HepG2 (cell line): ENCODE measurements around the gene CD320. TPM values are rescaled to one million over a fixed set of nuclear protein-coding genes. Genes with fewer than 3 reads are reported as not detected.

Experiments
- CENPT ChIP-seq: sonication (generic); formaldehyde crosslinking; IDR thresholded peaks from 2 replicates; pipeline ENCODE4 v1.8.0; 2022; ENCODE audit warnings: low read depth, mild to moderate bottlenecking, moderate library complexity, missing genetic modification reagents
- HHEX ChIP-seq: IDR thresholded peaks from 2 replicates; pipeline ENCODE4 v1.6.1; 2016; ENCODE audit warnings: control low read depth
- MEF2D ChIP-seq: sonication (generic); formaldehyde crosslinking; IDR thresholded peaks from 2 replicates; pipeline ENCODE4 v1.5.1; 2020; ENCODE audit warnings: mild to moderate bottlenecking, missing genetic modification reagents
- MIXL1 ChIP-seq: IDR thresholded peaks from 2 replicates; pipeline ENCODE4 v1.6.1; 2016
- NCOA2 ChIP-seq: sonication (generic); formaldehyde crosslinking; IDR thresholded peaks from 2 replicates; pipeline ENCODE4 v1.8.0; 2022; ENCODE audit warnings: inconsistent platforms
- NR2F2 ChIP-seq: IDR thresholded peaks from 2 replicates; pipeline ENCODE4 v1.6.1; 2012; ENCODE audit warnings: low read depth, inconsistent platforms, borderline replicate concordance
- PAF1 ChIP-seq: IDR thresholded peaks from 2 replicates; pipeline ENCODE4 v1.6.1; 2016; ENCODE audit warnings: missing genetic modification reagents, missing compliant biosample characterization
- POLR2A ChIP-seq, 2 experiments: IDR thresholded peaks; 2 replicates each; pipeline ENCODE4 v1.6.1; 2011; ENCODE audit warnings: low read depth in 2 of 2, low read length in 2 of 2, mild to moderate bottlenecking in 1 of 2, moderate library complexity in 1 of 2; ENCODE audit not compliant: insufficient read depth in 1 of 2
- SETDB1 ChIP-seq: sonication (generic); formaldehyde crosslinking; IDR thresholded peaks from 2 replicates; pipeline ENCODE4 v1.5.1; 2020; ENCODE audit warnings: missing genetic modification reagents, mild to moderate bottlenecking, borderline replicate concordance
- SP4 ChIP-seq: sonication (generic); formaldehyde crosslinking; IDR thresholded peaks from 2 replicates; pipeline ENCODE4 v1.8.1; 2023; ENCODE audit warnings: mild to moderate bottlenecking, missing genetic modification reagents
- SRSF4 ChIP-seq: fragments of 200-400 bp; formaldehyde crosslinking; IDR thresholded peaks from one replicate; pipeline ENCODE4 v1.6.1; 2018; ENCODE audit warnings: mild to moderate bottlenecking, low read depth, low read length, moderate library complexity; ENCODE audit not compliant: poor library complexity, severe bottlenecking
- TRAFD1 ChIP-seq: sonication (generic); formaldehyde crosslinking; IDR thresholded peaks from 2 replicates; pipeline ENCODE4 v1.5.1; 2020; ENCODE audit warnings: missing genetic modification reagents, mild to moderate bottlenecking, borderline replicate concordance
- U2AF1 ChIP-seq: fragments of 200-400 bp; formaldehyde crosslinking; optimal IDR thresholded peaks from 2 replicates; pipeline ENCODE3; 2017; ENCODE audit warnings: mild to moderate bottlenecking, low read depth, low read length
- ZBTB7A ChIP-seq: sonication (generic); formaldehyde crosslinking; IDR thresholded peaks from 2 replicates; pipeline ENCODE4 v1.8.0; 2022; ENCODE audit warnings: mild to moderate bottlenecking, missing genetic modification reagents
- ZFP36 ChIP-seq: fragments of 150-350 bp; IDR thresholded peaks from 2 replicates; pipeline ENCODE4 v1.6.1; 2018; ENCODE audit warnings: borderline replicate concordance, low read length, low read depth; ENCODE audit not compliant: partially characterized antibody
- ZFP41 ChIP-seq: sonication (generic); formaldehyde crosslinking; IDR thresholded peaks from 2 replicates; pipeline ENCODE4 v1.4.0; 2020; ENCODE audit warnings: mild to moderate bottlenecking, missing genetic modification reagents, borderline replicate concordance
- ZFP91 ChIP-seq: sonication (generic); formaldehyde crosslinking; IDR thresholded peaks from 2 replicates; pipeline ENCODE4 v1.9.0; 2022; ENCODE audit warnings: missing genetic modification reagents, mild to moderate bottlenecking, borderline replicate concordance
- ZGPAT ChIP-seq: IDR thresholded peaks from 2 replicates; pipeline ENCODE4 v1.6.1; 2016; ENCODE audit warnings: mild to moderate bottlenecking
- ZNF124 ChIP-seq: sonication (generic); formaldehyde crosslinking; IDR thresholded peaks from 2 replicates; pipeline ENCODE4 v1.4.0; 2020; ENCODE audit warnings: missing genetic modification reagents
- ZNF205 ChIP-seq: IDR thresholded peaks from 2 replicates; pipeline ENCODE4 v1.6.1; 2018; ENCODE audit warnings: missing biosample characterization, missing genetic modification reagents
- ZNF331 ChIP-seq: sonication (generic); formaldehyde crosslinking; IDR thresholded peaks from 2 replicates; pipeline ENCODE4 v1.4.0; 2020; ENCODE audit warnings: missing genetic modification reagents
- ZNF510 ChIP-seq: sonication (generic); formaldehyde crosslinking; IDR thresholded peaks from 2 replicates; pipeline ENCODE4 v1.4.0; 2020; ENCODE audit warnings: low read depth, mild to moderate bottlenecking, missing genetic modification reagents
- ZNF839 ChIP-seq: sonication (generic); formaldehyde crosslinking; IDR thresholded peaks from 2 replicates; pipeline ENCODE4 v1.4.0; 2020; ENCODE audit warnings: missing genetic modification reagents, mild to moderate bottlenecking, borderline replicate concordance
- polyA plus RNA-seq, 8 experiments: library from polyadenylated mRNA; depleted of rRNA in 3 of 8; stranded (reverse) in 7 of 8; unstranded in 1 of 8; fragments of >200 nt; fragmentation: Illumina TruSeq in 4 of 8; extraction: Trizol in 4 of 8; gene quantifications; 2 replicates each; pipeline versions ENCODE4 v1.2.1 to v1.2.3, GENCODE V29; 2011 to 2016; ENCODE audit warnings: low read depth in 4 of 8, missing spikeins in 1 of 8, mixed read lengths in 1 of 8; ENCODE audit not compliant: insufficient read depth in 1 of 8
- total RNA-seq, 5 experiments: library from RNA; depleted of rRNA; stranded (reverse); fragments of >200 nt; fragmentation: Illumina TruSeq; extraction: Trizol; gene quantifications; 2 replicates each; pipeline ENCODE4 v1.2.3, GENCODE V29; 2016; ENCODE audit warnings: low read depth in 1 of 5
- TF ChIP-seq, protein P1 (sequence below): IDR thresholded peaks from 2 replicates; pipeline ENCODE4 v1.6.1; 2016; ENCODE audit warnings: missing compliant biosample characterization, missing genetic modification reagents, borderline replicate concordance

CD320 gene
- total and polyA plus RNA-seq, 2 of the 13 experiments (the other 11 are each of a cell fraction or from before 2014, with no cell fraction given): 83.1 to 99.9 TPM

DNA sequence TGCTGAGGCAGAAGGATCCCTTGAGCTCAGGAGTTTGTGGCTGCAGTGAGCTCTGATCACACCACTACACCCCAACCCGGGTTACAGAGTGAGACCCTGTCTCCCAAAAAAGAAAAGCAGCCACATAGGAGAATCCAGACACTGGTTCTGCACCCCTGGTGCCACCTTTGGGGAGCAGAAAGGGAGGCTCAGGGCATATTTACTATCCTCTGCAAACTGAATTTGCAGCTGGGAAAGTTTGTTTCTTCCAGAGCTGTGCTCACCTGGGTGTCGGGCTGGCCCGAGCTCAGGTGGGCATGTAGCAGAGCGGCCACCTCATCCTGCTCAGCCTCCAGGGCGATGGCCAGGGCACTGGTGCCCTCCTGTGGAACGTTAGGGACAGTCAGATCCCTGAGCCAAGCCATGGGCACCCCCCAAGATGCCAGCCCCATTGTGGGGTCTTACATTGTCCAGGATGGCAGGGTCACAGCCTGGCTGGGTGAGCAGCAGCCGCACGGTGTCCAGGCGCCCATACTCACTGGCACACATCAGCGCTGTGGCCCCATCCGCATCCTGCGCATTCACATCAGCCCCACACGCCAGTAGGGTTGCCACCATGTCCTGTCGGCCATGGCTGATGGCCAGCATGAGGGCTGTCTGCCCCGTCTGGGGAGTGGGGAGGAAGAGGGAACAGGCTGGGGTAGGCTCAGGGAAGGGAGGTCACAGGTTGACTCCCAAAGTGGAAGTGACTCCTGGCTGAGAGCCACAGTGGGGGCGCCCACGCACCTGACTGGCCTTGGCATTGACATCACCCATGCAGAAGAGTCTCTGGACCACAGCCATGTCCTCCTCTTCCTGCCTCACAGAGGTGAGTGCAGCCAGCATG lies 16.3 kb upstream of the CD320 start (continued):
- TF ChIP-seq MEF2D (CRISPR knock-in tag) (no peak), ZNF205 (CRISPR knock-in tag) (no peak), NR2F2 (no peak), NCOA2 (CRISPR knock-in tag) (no peak), POLR2A (IDR thresholded peaks at IDR 0.05; ENCODE audit: insufficient read depth in 1 of 2, low read depth in 2 of 2, low read length in 2 of 2) (peak in 1 of 2 experiments; percentile 79; a peak in 3 of 4 replicates), ZGPAT (CRISPR knock-in tag) (no peak), SETDB1 (CRISPR knock-in tag) (no peak), HHEX (CRISPR knock-in tag) (no peak), U2AF1 (no peak), ZNF839 (CRISPR knock-in tag) (no peak), ZBTB7A (CRISPR knock-in tag) (no peak), PAF1 (CRISPR knock-in tag) (peak; percentile 81), ZNF124 (CRISPR knock-in tag) (no peak), ZNF331 (no peak), ZFP36 (no peak), TRAFD1 (no peak), ZNF510 (CRISPR knock-in tag) (no peak), ZFP91 (CRISPR knock-in tag) (peak; percentile 38; the same call in 1 of the 2 replicates), SRSF4 (no peak), ZFP41 (CRISPR knock-in tag) (no peak), MIXL1 (CRISPR knock-in tag) (no peak), CENPT (CRISPR knock-in tag) (no peak), SP4 (CRISPR knock-in tag) (no peak)
- TF ChIP-seq, protein P1, sequence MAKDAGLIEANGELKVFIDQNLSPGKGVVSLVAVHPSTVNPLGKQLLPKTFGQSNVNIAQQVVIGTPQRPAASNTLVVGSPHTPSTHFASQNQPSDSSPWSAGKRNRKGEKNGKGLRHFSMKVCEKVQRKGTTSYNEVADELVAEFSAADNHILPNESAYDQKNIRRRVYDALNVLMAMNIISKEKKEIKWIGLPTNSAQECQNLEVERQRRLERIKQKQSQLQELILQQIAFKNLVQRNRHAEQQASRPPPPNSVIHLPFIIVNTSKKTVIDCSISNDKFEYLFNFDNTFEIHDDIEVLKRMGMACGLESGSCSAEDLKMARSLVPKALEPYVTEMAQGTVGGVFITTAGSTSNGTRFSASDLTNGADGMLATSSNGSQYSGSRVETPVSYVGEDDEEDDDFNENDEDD: no peak
